ENCODE data around the gene BIN1. TPM values are rescaled to one million over a fixed set of nuclear protein-coding genes. Genes with fewer than 3 reads are reported as not detected.

The BIN1 gene
- total RNA-seq, 4 donors from 2014 or later = 49.2 to 68.3 (median 64.2) TPM

DNA sequence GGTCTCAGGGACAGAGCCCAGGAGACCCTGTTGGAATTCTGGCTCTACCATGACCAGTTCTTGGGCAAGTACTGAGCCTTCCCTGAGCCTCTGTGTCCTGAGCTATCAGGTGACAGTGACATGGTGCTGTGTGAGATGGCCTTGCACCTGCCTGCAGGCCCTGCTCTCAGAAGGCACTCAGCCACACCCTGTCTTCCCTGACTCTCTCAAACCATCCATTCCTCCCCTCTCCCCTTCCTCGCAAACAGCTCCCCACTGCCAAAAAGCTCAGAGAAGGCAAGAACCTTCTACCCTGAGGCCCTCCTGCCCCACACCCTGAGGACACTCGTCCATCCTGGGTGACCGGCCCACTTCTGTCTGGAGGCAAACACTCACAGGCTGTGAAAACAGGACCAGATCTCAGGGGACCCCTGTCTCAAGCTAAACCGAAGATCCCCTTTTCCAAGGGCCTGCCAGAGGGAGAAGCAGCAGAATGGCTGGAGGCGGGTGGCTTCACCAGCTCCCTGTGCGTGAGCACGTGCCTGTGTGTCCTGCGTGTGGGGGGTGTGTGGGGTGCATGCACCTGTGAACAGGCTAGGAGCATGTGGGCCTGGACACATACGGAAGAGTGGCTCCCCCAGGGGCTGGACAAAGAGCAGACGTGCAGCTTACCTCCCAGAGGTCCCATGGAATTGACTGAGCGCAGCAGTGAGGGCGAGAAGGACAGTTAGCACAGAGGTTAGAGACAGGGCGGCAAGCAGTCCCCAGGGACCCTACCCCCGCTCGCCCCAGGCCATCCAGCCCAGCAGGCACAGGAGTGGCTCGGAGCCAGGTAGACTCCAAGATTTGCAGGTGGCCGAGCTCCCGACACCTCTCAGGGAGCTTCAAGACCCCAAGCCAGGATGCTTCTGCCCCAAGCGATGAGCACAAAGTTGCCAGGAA is 53.9 kb downstream of the BIN1 start:
- no peak overlapping the region for H3K27ac ChIP-seq

DNA sequence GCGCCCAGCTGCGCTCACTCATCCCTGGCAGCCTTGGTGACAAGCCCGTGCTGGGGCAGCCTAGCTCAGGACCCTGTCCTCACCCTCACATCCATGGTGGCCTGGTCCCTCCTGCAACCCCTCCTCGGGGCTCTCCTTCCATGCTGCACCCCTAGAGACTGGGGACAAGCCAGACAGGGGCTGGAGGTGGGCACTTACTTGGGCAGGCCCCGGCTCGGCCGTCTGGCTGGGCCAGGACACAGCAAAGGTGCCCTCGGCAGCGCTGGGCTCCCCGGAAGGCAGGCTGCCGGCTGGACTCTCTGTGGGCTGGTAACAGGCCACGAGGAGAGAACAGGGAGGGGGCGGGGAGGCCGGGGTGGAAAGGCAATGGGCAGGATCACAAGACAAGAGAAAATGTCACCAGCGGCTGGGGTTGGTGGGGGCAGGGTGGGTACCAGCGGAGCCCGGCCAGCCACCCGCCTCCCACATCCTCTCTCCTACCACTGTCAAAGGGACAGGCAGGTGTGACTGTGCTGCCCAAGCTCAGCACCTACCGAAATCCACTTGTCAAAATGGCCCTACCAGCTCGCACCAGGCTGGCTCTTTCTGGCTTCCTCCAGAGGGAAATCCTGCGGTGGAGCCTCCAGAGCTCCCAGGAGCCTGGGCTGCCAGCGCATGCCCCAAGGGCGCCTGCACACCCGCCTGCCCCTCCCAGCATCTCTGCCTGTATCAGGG is 54.7 kb downstream of the BIN1 start:
- Histone ChIP-seq H3K27ac (no peak overlapping the region), H3K27me3 (no peaks in the 10 kb centered on the region), H3K4me3 (replicated peaks in 1 of 3) (no peak overlapping the region), H3K9me3 (no peaks in the 10 kb centered on the region), H3K36me3 (no peaks in the 10 kb centered on the region), H3K4me1 (no peaks in the 10 kb centered on the region)
- intact Hi-C loops (cut with DNase I) = no loop called here
- 88 to 90% methylated on average over 14 to 21 of the region's 24 CpGs for WGBS, 2 donors
- DNase-seq = no peak
- TF ChIP-seq POLR2A (IDR thresholded peaks at IDR 0.05) = no peak
- TF ChIP-seq, protein P1, sequence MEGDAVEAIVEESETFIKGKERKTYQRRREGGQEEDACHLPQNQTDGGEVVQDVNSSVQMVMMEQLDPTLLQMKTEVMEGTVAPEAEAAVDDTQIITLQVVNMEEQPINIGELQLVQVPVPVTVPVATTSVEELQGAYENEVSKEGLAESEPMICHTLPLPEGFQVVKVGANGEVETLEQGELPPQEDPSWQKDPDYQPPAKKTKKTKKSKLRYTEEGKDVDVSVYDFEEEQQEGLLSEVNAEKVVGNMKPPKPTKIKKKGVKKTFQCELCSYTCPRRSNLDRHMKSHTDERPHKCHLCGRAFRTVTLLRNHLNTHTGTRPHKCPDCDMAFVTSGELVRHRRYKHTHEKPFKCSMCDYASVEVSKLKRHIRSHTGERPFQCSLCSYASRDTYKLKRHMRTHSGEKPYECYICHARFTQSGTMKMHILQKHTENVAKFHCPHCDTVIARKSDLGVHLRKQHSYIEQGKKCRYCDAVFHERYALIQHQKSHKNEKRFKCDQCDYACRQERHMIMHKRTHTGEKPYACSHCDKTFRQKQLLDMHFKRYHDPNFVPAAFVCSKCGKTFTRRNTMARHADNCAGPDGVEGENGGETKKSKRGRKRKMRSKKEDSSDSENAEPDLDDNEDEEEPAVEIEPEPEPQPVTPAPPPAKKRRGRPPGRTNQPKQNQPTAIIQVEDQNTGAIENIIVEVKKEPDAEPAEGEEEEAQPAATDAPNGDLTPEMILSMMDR (IDR thresholded peaks at IDR 0.05) = no peak

More for the DNA sequence above, 53.9 kb downstream of the BIN1 start:
- 91 to 95% methylated on average over 17 to 18 of the region's 19 CpGs for WGBS, 2 donors
- Histone ChIP-seq H3K9me3 (no peaks in the 10 kb centered on the region), H3K4me1 (no peaks in the 10 kb centered on the region), H3K27me3 (no peaks in the 10 kb centered on the region), H3K36me3 (no peaks in the 10 kb centered on the region), H3K4me3 (replicated peaks in 1 of 3) (no peak overlapping the region)
- intact Hi-C loops (cut with DNase I) = no loop called here
- DNase-seq = no peak
- TF ChIP-seq, protein P1 (IDR thresholded peaks at IDR 0.05) = no peak
- TF ChIP-seq POLR2A (IDR thresholded peaks at IDR 0.05) = no peak

DNA sequence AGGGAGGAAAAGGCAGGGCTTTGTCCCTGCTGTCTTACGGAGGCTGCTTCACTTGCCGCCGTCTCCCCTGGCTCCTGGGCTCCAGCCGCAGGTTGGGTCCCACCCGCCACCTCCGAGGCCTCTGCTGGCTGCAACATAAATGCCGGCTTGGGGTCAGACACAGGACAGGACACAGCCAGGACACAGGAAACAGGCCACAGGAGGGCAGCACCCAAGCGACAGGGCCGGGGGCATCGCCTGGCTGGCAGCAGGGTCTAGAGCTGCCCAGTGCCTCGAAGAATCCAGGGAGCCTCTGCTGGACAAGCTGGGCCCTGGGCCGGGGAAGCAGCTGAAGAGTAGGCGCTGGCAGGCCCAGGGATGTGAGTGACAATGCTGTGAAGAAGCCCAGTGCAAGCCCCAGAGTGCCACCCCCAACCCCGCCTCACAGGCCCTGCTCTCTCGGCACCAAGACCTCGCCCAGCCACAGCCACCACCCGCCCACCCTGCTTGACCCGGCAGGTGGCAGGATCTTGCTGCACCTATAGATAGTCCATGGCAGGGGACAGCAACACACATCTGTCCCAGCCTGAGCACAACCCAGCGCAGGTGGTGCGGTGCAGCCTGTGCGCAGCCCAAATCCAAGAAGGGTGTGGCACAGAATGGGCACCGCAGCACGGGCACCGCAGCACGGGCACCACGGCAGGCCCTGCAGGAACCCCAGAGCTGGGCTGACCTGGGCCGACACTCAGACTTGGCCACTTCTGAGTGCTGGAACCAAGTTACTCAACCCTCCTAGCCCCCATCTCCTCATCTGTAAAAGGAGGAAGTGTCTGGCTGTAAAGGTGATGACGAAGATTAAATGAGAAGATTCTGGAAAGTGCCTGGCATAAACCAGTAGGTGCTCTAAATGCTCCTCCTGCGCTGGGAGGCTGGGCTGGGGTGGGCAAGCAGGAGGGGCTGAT is 55.6 kb downstream of the BIN1 start:
- no peak for DNase-seq
- Histone ChIP-seq H3K4me3 (replicated peaks in 1 of 3) (no peak overlapping the region), H3K4me1 (no peaks in the 10 kb centered on the region), H3K27ac (no peak overlapping the region), H3K36me3 (no peaks in the 10 kb centered on the region), H3K9me3 (no peaks in the 10 kb centered on the region), H3K27me3 (no peaks in the 10 kb centered on the region)
- WGBS, 2 donors = 87 to 90% methylated on average over 16 to 24 of the region's 29 CpGs
- TF ChIP-seq, protein P1 (IDR thresholded peaks at IDR 0.05) = no peak
- no peak for TF ChIP-seq POLR2A (IDR thresholded peaks at IDR 0.05)
- intact Hi-C loops (cut with DNase I) = no loop called here

DNA sequence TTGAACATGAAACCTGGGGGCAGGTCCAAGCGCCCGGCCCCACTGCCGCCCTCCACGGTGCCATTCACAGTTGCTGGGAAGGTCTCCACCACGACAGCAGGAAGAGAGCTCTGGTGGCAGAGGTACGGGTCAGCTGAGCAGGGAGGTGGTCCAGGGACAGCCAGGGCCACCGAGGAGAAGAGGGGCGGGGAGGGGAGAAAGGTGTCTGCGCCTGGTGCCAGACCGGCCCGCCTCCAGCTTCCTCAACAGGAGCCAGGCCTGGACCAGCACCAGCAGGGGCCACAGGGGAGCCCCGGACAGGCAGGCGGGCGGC is 56.2 kb downstream of the BIN1 start:
- Histone ChIP-seq H3K27me3 (no peaks in the 10 kb centered on the region), H3K4me1 (peaks cover 0 to 5% of the 10 kb centered on the region in 2 donors), H3K4me3 (replicated peaks in 1 of 3) (no peak overlapping the region), H3K9me3 (no peaks in the 10 kb centered on the region), H3K27ac (no peak overlapping the region), H3K36me3 (no peaks in the 10 kb centered on the region)
- no peak for DNase-seq
- no peak for TF ChIP-seq POLR2A (IDR thresholded peaks at IDR 0.05)
- TF ChIP-seq, protein P1 (IDR thresholded peaks at IDR 0.05) = no peak
- WGBS, 2 donors = 80 to 83% methylated on average over 9 to 12 of the region's 14 CpGs
- intact Hi-C loops (cut with DNase I) = no loop called here

Measured in thyroid gland (tissue), 4 donors.